ENCODE data around the gene MAD1L1.

DNA sequence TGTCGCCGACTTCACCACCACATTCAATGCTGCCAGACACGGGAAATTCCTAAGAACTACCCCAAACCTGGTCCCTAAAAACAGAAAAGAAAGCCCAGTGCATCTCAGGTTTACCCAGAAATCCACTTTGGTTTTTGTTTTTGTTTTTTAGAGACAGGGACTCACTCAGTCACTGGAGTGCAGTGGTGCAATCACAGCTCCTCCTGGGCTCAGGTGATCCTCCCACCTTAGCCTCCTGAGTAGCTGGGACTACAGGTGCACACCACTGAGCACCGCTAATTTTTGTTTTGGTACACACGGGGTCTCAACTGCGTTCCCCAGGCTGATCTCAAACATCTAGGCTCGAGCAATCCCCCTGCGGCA lies 22.8 kb downstream of the MAD1L1 start:
- no peak for TF ChIP-seq EP300 (IDR thresholded peaks at IDR 0.05; ENCODE audit: borderline replicate concordance in 1 of 2, low read depth in 2 of 2, low read length in 2 of 2)
- TF ChIP-seq SP4 (IDR thresholded peaks at IDR 0.05; ENCODE audit: low read length), result no peak
- TF ChIP-seq, protein P1, sequence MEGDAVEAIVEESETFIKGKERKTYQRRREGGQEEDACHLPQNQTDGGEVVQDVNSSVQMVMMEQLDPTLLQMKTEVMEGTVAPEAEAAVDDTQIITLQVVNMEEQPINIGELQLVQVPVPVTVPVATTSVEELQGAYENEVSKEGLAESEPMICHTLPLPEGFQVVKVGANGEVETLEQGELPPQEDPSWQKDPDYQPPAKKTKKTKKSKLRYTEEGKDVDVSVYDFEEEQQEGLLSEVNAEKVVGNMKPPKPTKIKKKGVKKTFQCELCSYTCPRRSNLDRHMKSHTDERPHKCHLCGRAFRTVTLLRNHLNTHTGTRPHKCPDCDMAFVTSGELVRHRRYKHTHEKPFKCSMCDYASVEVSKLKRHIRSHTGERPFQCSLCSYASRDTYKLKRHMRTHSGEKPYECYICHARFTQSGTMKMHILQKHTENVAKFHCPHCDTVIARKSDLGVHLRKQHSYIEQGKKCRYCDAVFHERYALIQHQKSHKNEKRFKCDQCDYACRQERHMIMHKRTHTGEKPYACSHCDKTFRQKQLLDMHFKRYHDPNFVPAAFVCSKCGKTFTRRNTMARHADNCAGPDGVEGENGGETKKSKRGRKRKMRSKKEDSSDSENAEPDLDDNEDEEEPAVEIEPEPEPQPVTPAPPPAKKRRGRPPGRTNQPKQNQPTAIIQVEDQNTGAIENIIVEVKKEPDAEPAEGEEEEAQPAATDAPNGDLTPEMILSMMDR (IDR thresholded peaks at IDR 0.05; ENCODE audit: control extremely low read depth in 1 of 3, insufficient read depth in 1 of 3, low read depth in 1 of 3, low read length in 3 of 3), result no peak
- no peak for TF ChIP-seq RAD21 (IDR thresholded peaks at IDR 0.05 in 1 of 2, conservative IDR thresholded peaks at IDR 0.05 in 1 of 2; ENCODE audit: low read depth in 2 of 2, low read length in 2 of 2)
- no peak for TF ChIP-seq ZNF274 (IDR thresholded peaks at IDR 0.05; ENCODE audit: borderline replicate concordance, extremely low read depth, low read length)
- no peak for TF ChIP-seq TCF12 (IDR thresholded peaks at IDR 0.05; ENCODE audit: low read depth, low read length)
- TF ChIP-seq GTF2F1 (IDR thresholded peaks at IDR 0.05; ENCODE audit: borderline replicate concordance, low read depth, low read length), result no peak
